PC-9 (cell line): ENCODE measurements around the gene CLEC16A.

Source experiments
- EZH2 ChIP-seq: fragments of 200-600 bp; sonication (generic); IDR thresholded peaks from 2 replicates; pipeline ENCODE4 v1.8.0; 2017; ENCODE audit warnings: antibody characterized with exemption, low read depth
- TF ChIP-seq, protein P1 (sequence below): fragments of 200-600 bp; sonication (generic); conservative IDR thresholded peaks from 2 replicates; pipeline ENCODE4 v1.6.1; 2017; ENCODE audit warnings: mixed run types, antibody characterized with exemption, mild to moderate bottlenecking, moderate library complexity

DNA sequence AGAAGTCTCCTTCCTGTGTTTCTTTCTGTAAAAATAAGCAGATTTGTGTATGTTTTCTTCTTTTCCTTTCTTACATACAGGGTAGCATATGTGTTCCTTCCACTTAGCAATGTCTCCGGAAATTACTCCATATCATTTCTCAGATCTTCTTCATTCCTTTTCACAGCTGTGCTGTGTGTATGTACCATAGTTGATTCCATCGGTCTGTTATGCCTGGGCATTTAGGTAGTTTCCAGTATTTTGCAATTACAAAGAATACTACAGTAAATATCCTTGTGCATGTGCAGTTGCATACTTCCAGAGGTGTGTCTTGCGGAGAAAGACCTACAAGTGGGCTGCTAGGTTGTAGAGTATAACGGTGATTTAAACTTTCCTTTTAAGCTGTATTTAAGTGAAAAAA, 69.8 kb downstream of the CLEC16A start:
- TF ChIP-seq, protein P1, sequence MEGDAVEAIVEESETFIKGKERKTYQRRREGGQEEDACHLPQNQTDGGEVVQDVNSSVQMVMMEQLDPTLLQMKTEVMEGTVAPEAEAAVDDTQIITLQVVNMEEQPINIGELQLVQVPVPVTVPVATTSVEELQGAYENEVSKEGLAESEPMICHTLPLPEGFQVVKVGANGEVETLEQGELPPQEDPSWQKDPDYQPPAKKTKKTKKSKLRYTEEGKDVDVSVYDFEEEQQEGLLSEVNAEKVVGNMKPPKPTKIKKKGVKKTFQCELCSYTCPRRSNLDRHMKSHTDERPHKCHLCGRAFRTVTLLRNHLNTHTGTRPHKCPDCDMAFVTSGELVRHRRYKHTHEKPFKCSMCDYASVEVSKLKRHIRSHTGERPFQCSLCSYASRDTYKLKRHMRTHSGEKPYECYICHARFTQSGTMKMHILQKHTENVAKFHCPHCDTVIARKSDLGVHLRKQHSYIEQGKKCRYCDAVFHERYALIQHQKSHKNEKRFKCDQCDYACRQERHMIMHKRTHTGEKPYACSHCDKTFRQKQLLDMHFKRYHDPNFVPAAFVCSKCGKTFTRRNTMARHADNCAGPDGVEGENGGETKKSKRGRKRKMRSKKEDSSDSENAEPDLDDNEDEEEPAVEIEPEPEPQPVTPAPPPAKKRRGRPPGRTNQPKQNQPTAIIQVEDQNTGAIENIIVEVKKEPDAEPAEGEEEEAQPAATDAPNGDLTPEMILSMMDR = no peak
- no peak for TF ChIP-seq EZH2
